Measurements from ENCODE around the gene FAM76A.

- TF ChIP-seq CTCF (conservative IDR thresholded peaks at IDR 0.05 in 1 of 2, IDR thresholded peaks at IDR 0.05 in 1 of 2; ENCODE audit: low read depth in 1 of 2, low read length in 2 of 2) (no peak), EZH2 (IDR thresholded peaks at IDR 0.05; ENCODE audit: low read length, missing control alignments) (no peak)
Measured at GRCh38 chr1:27755286-27755685, 29.5 kb downstream of the FAM76A start.
